Lung (tissue), 12 donors: ENCODE results near the gene HLCS. TPM values are rescaled to one million over a fixed set of nuclear protein-coding genes. Genes with fewer than 3 reads are reported as not detected.

Source experiments
- ATAC-seq: fragments of 200-7000 bp; cut with Tn5 transposase; one replicate; pipeline ENCODE4 v1.9.1; 2020; ENCODE audit warnings: moderate number of reproducible peaks; ENCODE audit not compliant: insufficient read depth, low FRiP score
- DNase-seq, 3 donors: peaks; one replicate each; pipeline ENCODE4 v3.0.0-alpha.2; 2013 to 2017
- H3K27ac ChIP-seq, 2 donors: one replicate each; pipeline ENCODE4 v1.5.1; 2013; ENCODE audit warnings: mild to moderate bottlenecking in 2 of 2, moderate library complexity in 2 of 2, control low read depth in 1 of 2, inconsistent platforms in 1 of 2, low read depth in 1 of 2, low read length in 1 of 2
- H3K27me3 ChIP-seq, 3 donors: one replicate each; pipeline ENCODE4 v1.5.1; 2013; ENCODE audit warnings: low read length in 2 of 3; ENCODE audit not compliant: control insufficient read depth in 3 of 3, insufficient read depth in 3 of 3
- H3K36me3 ChIP-seq, 4 donors: one replicate each; pipeline ENCODE4 v1.5.1; 2013; ENCODE audit warnings: low read length in 4 of 4, mild to moderate bottlenecking in 1 of 4, moderate library complexity in 1 of 4; ENCODE audit not compliant: control insufficient read depth in 4 of 4, insufficient read depth in 4 of 4
- H3K4me1 ChIP-seq, 5 donors: one replicate each; pipeline ENCODE4 v1.5.1; 2013; ENCODE audit warnings: low read length in 5 of 5, mild to moderate bottlenecking in 2 of 5, moderate library complexity in 1 of 5; ENCODE audit not compliant: control insufficient read depth in 5 of 5, insufficient read depth in 5 of 5
- H3K4me3 ChIP-seq: one replicate; pipeline ENCODE4 v1.5.1; 2013; ENCODE audit warnings: mild to moderate bottlenecking, control low read depth, moderate library complexity
- H3K9ac ChIP-seq, 2 donors: one replicate each; pipeline ENCODE4 v1.5.1; 2013; ENCODE audit warnings: low read length in 2 of 2, control low read depth in 1 of 2; ENCODE audit not compliant: insufficient read depth in 1 of 2
- H3K9me3 ChIP-seq, 4 donors: one replicate each; pipeline ENCODE4 v1.5.1; 2013; ENCODE audit warnings: low read length in 3 of 4, mild to moderate bottlenecking in 1 of 4, moderate library complexity in 1 of 4; ENCODE audit not compliant: control insufficient read depth in 4 of 4, insufficient read depth in 3 of 4
- WGBS, 2 donors: extraction: QIAGEN DNeasy Blood & Tissue Kit; methylation state at CpG; one replicate each; pipeline ENCODE4 v1.1.7; 2013; 5-methylcytosine and 5-hydroxymethylcytosine counted together
- polyA plus RNA-seq, 2 donors: library from polyadenylated mRNA; stranded (reverse); fragments of 200-250 nt; gene quantifications; one replicate each; pipeline ENCODE4 v1.2.1, GENCODE V29; 2013
- total RNA-seq, 2 donors: library from RNA; depleted of rRNA in 1 of 2; stranded (reverse); fragments of >200 nt in 1 of 2; gene quantifications; one replicate each; pipeline ENCODE4 v1.2.1, GENCODE V29; 2014 to 2021
- TF ChIP-seq, protein P1 (sequence below): IDR thresholded peaks from 2 replicates; pipeline ENCODE4 v1.5.1; 2012; ENCODE audit warnings: mild to moderate bottlenecking; ENCODE audit errors: control extremely low read depth, extremely low read depth
- donor health status: control.
- donor health status: control.
- donor health status: Bipolar disorder and iron deficiency.
- donor health status: healthy.
- donor health status: DM: yes; HTN: yes; CAD: no.

Gene HLCS
- total and polyA plus RNA-seq, 4 donors = 5.0 to 28.8 (median 17.5) TPM

DNA sequence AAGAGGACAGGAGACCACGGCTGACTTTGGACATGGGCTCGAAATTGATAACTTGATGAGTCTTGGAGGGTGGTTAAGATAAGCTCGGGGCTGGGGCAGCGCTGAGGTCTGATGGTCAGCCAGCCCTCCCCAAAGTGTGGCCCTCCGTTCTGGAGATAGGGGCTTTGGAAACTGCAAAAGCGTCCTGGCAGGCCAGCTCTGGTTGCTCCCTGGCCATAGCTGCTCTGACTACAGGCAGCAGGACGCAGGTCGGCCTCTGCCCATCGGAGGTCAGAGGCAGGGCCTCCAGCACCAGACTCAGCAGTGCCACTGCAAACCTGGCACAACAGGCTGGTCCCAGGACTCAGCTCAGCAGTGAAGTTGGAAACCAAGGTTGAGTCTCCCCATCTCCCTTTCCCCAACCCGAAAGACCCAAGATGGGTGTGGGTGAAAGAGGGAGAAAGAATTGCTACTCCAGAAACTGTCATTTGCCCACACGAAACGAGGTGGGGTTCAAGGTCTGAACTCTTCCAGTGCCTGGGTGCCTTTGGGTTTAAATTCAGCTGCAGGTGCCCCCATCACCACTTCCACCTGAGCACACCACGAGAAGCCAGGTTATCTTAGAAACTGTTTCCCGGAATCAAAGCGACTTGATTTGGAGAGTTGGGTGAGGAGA lies 262.7 kb downstream of the HLCS start:
- Histone ChIP-seq H3K4me1 (peaks cover 0 to 39% (median 22%) of the 10 kb centered on the region in 5 donors), H3K36me3 (no peaks in the 10 kb centered on the region), H3K27me3 (peaks cover 4 to 91% (median 81%) of the 10 kb centered on the region in 3 donors), H3K9ac (no peak overlapping the region), H3K9me3 (peaks cover 0 to 9% (median 0%) of the 10 kb centered on the region in 4 donors), H3K27ac (no peak overlapping the region), H3K4me3 (no peak overlapping the region)
- DNase-seq (no peak), ATAC-seq (no peak)
- TF ChIP-seq, protein P1, sequence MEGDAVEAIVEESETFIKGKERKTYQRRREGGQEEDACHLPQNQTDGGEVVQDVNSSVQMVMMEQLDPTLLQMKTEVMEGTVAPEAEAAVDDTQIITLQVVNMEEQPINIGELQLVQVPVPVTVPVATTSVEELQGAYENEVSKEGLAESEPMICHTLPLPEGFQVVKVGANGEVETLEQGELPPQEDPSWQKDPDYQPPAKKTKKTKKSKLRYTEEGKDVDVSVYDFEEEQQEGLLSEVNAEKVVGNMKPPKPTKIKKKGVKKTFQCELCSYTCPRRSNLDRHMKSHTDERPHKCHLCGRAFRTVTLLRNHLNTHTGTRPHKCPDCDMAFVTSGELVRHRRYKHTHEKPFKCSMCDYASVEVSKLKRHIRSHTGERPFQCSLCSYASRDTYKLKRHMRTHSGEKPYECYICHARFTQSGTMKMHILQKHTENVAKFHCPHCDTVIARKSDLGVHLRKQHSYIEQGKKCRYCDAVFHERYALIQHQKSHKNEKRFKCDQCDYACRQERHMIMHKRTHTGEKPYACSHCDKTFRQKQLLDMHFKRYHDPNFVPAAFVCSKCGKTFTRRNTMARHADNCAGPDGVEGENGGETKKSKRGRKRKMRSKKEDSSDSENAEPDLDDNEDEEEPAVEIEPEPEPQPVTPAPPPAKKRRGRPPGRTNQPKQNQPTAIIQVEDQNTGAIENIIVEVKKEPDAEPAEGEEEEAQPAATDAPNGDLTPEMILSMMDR = no peak
- WGBS, 2 donors = 14 to 18% methylated on average over 15 of the region's 15 CpGs

DNA sequence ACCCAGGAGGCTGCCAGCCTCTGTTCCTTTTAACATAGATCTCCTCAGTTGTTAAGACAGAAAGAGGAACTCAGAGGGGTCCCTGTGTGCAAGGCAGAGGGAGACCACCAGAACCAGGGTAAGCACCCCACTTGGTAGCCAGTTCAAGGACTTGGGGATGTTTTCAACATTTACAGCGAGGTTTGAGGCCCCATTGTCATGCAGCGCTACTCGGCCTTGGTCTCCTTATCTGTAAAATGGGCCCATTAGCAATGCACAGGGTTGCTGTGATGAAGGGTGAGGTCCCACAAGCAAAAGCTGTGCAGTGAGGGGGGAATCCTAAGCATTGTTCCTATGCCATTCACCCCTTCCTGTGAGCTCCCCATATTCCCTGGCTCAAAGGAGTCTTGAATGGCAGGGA lies 263.3 kb downstream of the HLCS start:
- Histone ChIP-seq H3K4me3 (no peak overlapping the region), H3K27ac (no peak overlapping the region), H3K4me1 (peaks cover 0 to 38% (median 17%) of the 10 kb centered on the region in 5 donors), H3K27me3 (peaks cover 4 to 90% (median 78%) of the 10 kb centered on the region in 3 donors), H3K36me3 (no peaks in the 10 kb centered on the region), H3K9ac (no peak overlapping the region), H3K9me3 (peaks cover 0 to 9% (median 0%) of the 10 kb centered on the region in 4 donors)
- DNase-seq (no peak), ATAC-seq (no peak)
- WGBS, 2 donors = 24 to 27% methylated on average over 3 of the region's 3 CpGs
- TF ChIP-seq, protein P1 = no peak

DNA sequence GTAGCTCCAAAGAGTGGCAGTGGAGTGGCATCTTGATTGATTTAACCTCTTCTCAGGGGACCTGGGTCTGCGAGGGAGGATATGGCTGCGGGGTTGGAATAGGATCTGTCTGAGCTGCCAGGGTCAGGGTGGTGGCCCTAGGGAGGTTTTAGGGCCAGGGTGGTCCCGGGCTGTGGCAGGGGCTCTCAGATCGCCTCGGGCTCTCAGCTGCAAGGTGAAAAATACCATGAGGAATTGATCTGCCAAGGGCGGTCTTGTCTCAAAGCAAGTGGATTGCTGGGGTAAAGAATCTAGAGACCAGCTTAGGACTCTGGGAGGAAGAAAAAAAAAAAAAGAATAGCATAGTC lies 263.9 kb downstream of the HLCS start:
- Histone ChIP-seq H3K27me3 (peaks cover 5 to 91% (median 82%) of the 10 kb centered on the region in 3 donors), H3K4me3 (no peak overlapping the region), H3K36me3 (no peaks in the 10 kb centered on the region), H3K27ac (no peak overlapping the region), H3K9me3 (peaks cover 0 to 8% (median 0%) of the 10 kb centered on the region in 4 donors), H3K9ac (no peak overlapping the region), H3K4me1 (peaks cover 0 to 39% (median 15%) of the 10 kb centered on the region in 5 donors)
- DNase-seq (no peak), ATAC-seq (no peak)
- TF ChIP-seq, protein P1 = no peak
- WGBS, 2 donors = 15 to 28% methylated on average over 6 of the region's 6 CpGs
